ENCODE data around the gene KCNN4.

Gene KCNN4

GRCh38 chr19:43773725-43774102, 7.1 kb downstream of the KCNN4 start:
- CTCF ChIA-PET: interaction anchor here (1.0 to 8.0 kb wide), 6 partner anchors 7 to 100 kb away, joined by 3 to 92 read pairs (median 19); no protein-coding TSS in a partner anchor
- no peak overlapping the region; the same call in 1 of the 2 replicates for H3K4me3 ChIP-seq (ENCODE audit: low read depth, low read length)
- no peak for TF ChIP-seq CTCF (IDR thresholded peaks at IDR 0.05; ENCODE audit: insufficient read depth, low read length, missing control alignments)
- POLR2A ChIA-PET: no interaction called here
- DNase-seq (ENCODE audit: low read depth, low spot score): no peak

- TF ChIP-seq CTCF (IDR thresholded peaks at IDR 0.05; ENCODE audit: insufficient read depth, low read length, missing control alignments): no peak
- ChIA-PET POLR2A (no interaction called here), CTCF (interaction anchor here (1.3 to 5.4 kb wide), 7 partner anchors 8 to 175 kb away, joined by 3 to 92 read pairs (median 6); partner anchors contain the start of gene KCNN4)
- no peak overlapping the region for H3K4me3 ChIP-seq (ENCODE audit: low read depth, low read length)
- no peak for DNase-seq (ENCODE audit: low read depth, low spot score)
Observed at GRCh38 chr19:43769256-43769655, 11.5 kb downstream of the KCNN4 start.

GRCh38 chr19:43768273-43769050, 12.3 kb downstream of the KCNN4 start:
- TF ChIP-seq CTCF (IDR thresholded peaks at IDR 0.05; ENCODE audit: insufficient read depth, low read length, missing control alignments): no peak
- no peak overlapping the region for H3K4me3 ChIP-seq (ENCODE audit: low read depth, low read length)
- DNase-seq (ENCODE audit: low read depth, low spot score): no peak
- ChIA-PET POLR2A (no interaction called here), CTCF (interaction anchor here (0.6 to 5.4 kb wide), 10 partner anchors 9 to 174 kb away, joined by 3 to 92 read pairs (median 4); partner anchors contain the start of genes IRGC and KCNN4)

- DNase-seq (ENCODE audit: low read depth, low spot score): no peak
- TF ChIP-seq CTCF (IDR thresholded peaks at IDR 0.05; ENCODE audit: insufficient read depth, low read length, missing control alignments): no peak
- ChIA-PET CTCF (interaction anchor here (0.6 to 5.4 kb wide), 8 partner anchors 9 to 52 kb away, joined by 3 to 92 read pairs (median 10); partner anchors contain the start of genes IRGC, KCNN4 and SMG9), POLR2A (no interaction called here)
- H3K4me3 ChIP-seq (ENCODE audit: low read depth, low read length): no peak overlapping the region
Observed at GRCh38 chr19:43767818-43768217, 13.0 kb downstream of the KCNN4 start.

GRCh38 chr19:43767316-43767715, 13.5 kb downstream of the KCNN4 start:
- no peak overlapping the region for H3K4me3 ChIP-seq (ENCODE audit: low read depth, low read length)
- DNase-seq (ENCODE audit: low read depth, low spot score): no peak
- CTCF ChIA-PET: interaction anchor here (0.8 to 5.4 kb wide), 5 partner anchors 8 to 43 kb away, joined by 4 to 92 read pairs (median 22); partner anchors contain the start of genes KCNN4 and SMG9
- no peak for TF ChIP-seq CTCF (IDR thresholded peaks at IDR 0.05; ENCODE audit: insufficient read depth, low read length, missing control alignments)
- POLR2A ChIA-PET: no interaction called here

- DNase-seq (ENCODE audit: low read depth, low spot score): no peak
- CTCF ChIA-PET: interaction anchor here (0.7 to 16.5 kb wide), 9 partner anchors 8 to 93 kb away, joined by 3 to 203 read pairs (median 22); partner anchors contain the start of genes KCNN4 and SMG9
- no peak overlapping the region for H3K4me3 ChIP-seq (ENCODE audit: low read depth, low read length)
- POLR2A ChIA-PET: no interaction called here
- TF ChIP-seq CTCF (IDR thresholded peaks at IDR 0.05; ENCODE audit: insufficient read depth, low read length, missing control alignments): no peak
Observed at GRCh38 chr19:43766755-43767043, 14.1 kb downstream of the KCNN4 start.

Data from AG04449 (cell line).